Gastrocnemius medialis (tissue), 4 donors: ENCODE data around the gene ATAD3A.

ENCODE experiments used
- POLR2A ChIP-seq, 2 donors: fragments of 450-650 bp; IDR thresholded peaks; one replicate each; pipeline ENCODE4 v1.6.1; 2017; ENCODE audit warnings: antibody characterized with exemption in 2 of 2, mild to moderate bottlenecking in 2 of 2, moderate library complexity in 2 of 2
- TF ChIP-seq, protein P1 (sequence below), 5 experiments: fragments of 450-650 bp in 3 of 5; fragments of 200-600 bp in 2 of 5; sonication (generic) in 2 of 5; IDR thresholded peaks in 4 of 5; conservative IDR thresholded peaks in 1 of 5; 1 replicate in 4 of 5; 2 replicates in 1 of 5; pipeline ENCODE4 v1.5.1; 2016 to 2019; ENCODE audit warnings: antibody characterized with exemption in 5 of 5, mild to moderate bottlenecking in 3 of 5, moderate library complexity in 3 of 5

- TF ChIP-seq POLR2A (IDR thresholded peaks at IDR 0.05): no peak
- TF ChIP-seq, protein P1, sequence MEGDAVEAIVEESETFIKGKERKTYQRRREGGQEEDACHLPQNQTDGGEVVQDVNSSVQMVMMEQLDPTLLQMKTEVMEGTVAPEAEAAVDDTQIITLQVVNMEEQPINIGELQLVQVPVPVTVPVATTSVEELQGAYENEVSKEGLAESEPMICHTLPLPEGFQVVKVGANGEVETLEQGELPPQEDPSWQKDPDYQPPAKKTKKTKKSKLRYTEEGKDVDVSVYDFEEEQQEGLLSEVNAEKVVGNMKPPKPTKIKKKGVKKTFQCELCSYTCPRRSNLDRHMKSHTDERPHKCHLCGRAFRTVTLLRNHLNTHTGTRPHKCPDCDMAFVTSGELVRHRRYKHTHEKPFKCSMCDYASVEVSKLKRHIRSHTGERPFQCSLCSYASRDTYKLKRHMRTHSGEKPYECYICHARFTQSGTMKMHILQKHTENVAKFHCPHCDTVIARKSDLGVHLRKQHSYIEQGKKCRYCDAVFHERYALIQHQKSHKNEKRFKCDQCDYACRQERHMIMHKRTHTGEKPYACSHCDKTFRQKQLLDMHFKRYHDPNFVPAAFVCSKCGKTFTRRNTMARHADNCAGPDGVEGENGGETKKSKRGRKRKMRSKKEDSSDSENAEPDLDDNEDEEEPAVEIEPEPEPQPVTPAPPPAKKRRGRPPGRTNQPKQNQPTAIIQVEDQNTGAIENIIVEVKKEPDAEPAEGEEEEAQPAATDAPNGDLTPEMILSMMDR (IDR thresholded peaks at IDR 0.05 in 4 of 5, conservative IDR thresholded peaks at IDR 0.05 in 1 of 5): no peak
Measured at GRCh38 chr1:1529321-1529720, 17.4 kb downstream of the ATAD3A start.
